ENCODE data around the gene CCNO. TPM values are rescaled to one million over a fixed set of nuclear protein-coding genes. Genes with fewer than 3 reads are reported as not detected.

The CCNO gene
- total RNA-seq, 1 experiment from 2014 or later: 0.24 TPM

GRCh38 chr5:55219770-55220169, 13.6 kb downstream of the CCNO start:
- ChIA-PET CTCF (interaction anchor here (0.7 to 2.6 kb wide), 9 partner anchors 8 to 313 kb away, joined by 3 to 35 read pairs (median 5); partner anchors contain the start of genes CCNO, CDC20B and GPX8), POLR2A (no interaction called here)
- no peak for ATAC-seq
- Mint-ChIP-seq H3K27me3 (ENCODE audit: low read depth) (peaks cover 70% of the 10 kb centered on the region), H3K9me3 (no peaks in the 10 kb centered on the region), H3K4me3 (peak overlapping the region; percentile 88), H3K27ac (no peak overlapping the region), H3K4me1 (peaks cover 51% of the 10 kb centered on the region), H3K36me3 (no peaks in the 10 kb centered on the region)
- TF ChIP-seq ZNF532 (CRISPR knock-in tag; IDR thresholded peaks at IDR 0.05; ENCODE audit: borderline replicate concordance): no peak
- TF ChIP-seq EMX1 (CRISPR knock-in tag; IDR thresholded peaks at IDR 0.05): no peak
- no peak for TF ChIP-seq AFF4 (CRISPR knock-in tag; IDR thresholded peaks at IDR 0.05; ENCODE audit: borderline replicate concordance)
- no peak for TF ChIP-seq SOX15 (CRISPR knock-in tag; IDR thresholded peaks at IDR 0.05)
- no peak for TF ChIP-seq TEAD1 (CRISPR knock-in tag; IDR thresholded peaks at IDR 0.05)
- TF ChIP-seq MLX (CRISPR knock-in tag; IDR thresholded peaks at IDR 0.05): no peak
- no peak for TF ChIP-seq RELA (CRISPR knock-in tag; IDR thresholded peaks at IDR 0.05; ENCODE audit: borderline replicate concordance)
- TF ChIP-seq SMAD4 (CRISPR knock-in tag; IDR thresholded peaks at IDR 0.05): no peak
- no peak for TF ChIP-seq ZNF416 (CRISPR knock-in tag; IDR thresholded peaks at IDR 0.05)
- no peak for DNase-seq (ENCODE audit: low spot score)

- Mint-ChIP-seq H3K36me3 (no peaks in the 10 kb centered on the region), H3K27ac (no peak overlapping the region), H3K9me3 (no peaks in the 10 kb centered on the region), H3K4me3 (peak overlapping the region; percentile 11; the same call in 1 of the 2 replicates), H3K27me3 (ENCODE audit: low read depth) (peaks cover 62% of the 10 kb centered on the region), H3K4me1 (peaks cover 51% of the 10 kb centered on the region)
- DNase-seq (ENCODE audit: low spot score): peak; percentile 42
- no peak for ATAC-seq
- CTCF ChIA-PET: interaction anchor here (0.9 to 1.9 kb wide), 5 partner anchors 14 to 59 kb away, joined by 4 to 7 read pairs (median 4); partner anchors contain the start of genes CCNO and GPX8
- TF ChIP-seq FOXP1 (CRISPR knock-in tag; IDR thresholded peaks at IDR 0.05; ENCODE audit: borderline replicate concordance) (no peak), GTF2I (CRISPR knock-in tag; conservative IDR thresholded peaks at IDR 0.05) (no peak), CREB1 (CRISPR knock-in tag; IDR thresholded peaks at IDR 0.05) (no peak), ZNF532 (CRISPR knock-in tag; IDR thresholded peaks at IDR 0.05; ENCODE audit: borderline replicate concordance) (no peak), NFE2L1 (CRISPR knock-in tag; IDR thresholded peaks at IDR 0.05) (no peak), TEAD4 (CRISPR knock-in tag; IDR thresholded peaks at IDR 0.05) (no peak), NR3C1 (CRISPR knock-in tag; conservative IDR thresholded peaks at IDR 0.05; ENCODE audit: low read depth) (no peak)
- POLR2A ChIA-PET: interaction anchor here (0.6 kb wide), 2 partner anchors 14 to 16 kb away, joined by 3 to 4 read pairs; no protein-coding TSS in a partner anchor
These were observed 14.4 kb downstream of the CCNO start for GRCh38 chr5:55218967-55219366.
